IPS-18c (cell line): ENCODE results near the gene MAGEA11.
"Not testable (repeated sequence)": the region's sequence is repeated elsewhere in the genome, so short reads cannot be mapped to it uniquely, and the experiment has no call there.

Experiments
- H3K4me3 ChIP-seq: 2 replicates; pipeline ENCODE4 v1.7.0; 2013; ENCODE audit warnings: low read depth, mild to moderate bottlenecking, low read length, moderate library complexity; ENCODE audit not compliant: insufficient read depth
- H3K9me3 ChIP-seq: one replicate; pipeline ENCODE4 v1.6.1; 2013; ENCODE audit warnings: mild to moderate bottlenecking, low read length, moderate library complexity; ENCODE audit not compliant: control insufficient read depth, insufficient read depth

Gene MAGEA11

GRCh38 chrX:149760965-149761364 is 49.1 kb downstream of the MAGEA11 start:
- no peaks in the 10 kb centered on the region for H3K9me3 ChIP-seq

DNA sequence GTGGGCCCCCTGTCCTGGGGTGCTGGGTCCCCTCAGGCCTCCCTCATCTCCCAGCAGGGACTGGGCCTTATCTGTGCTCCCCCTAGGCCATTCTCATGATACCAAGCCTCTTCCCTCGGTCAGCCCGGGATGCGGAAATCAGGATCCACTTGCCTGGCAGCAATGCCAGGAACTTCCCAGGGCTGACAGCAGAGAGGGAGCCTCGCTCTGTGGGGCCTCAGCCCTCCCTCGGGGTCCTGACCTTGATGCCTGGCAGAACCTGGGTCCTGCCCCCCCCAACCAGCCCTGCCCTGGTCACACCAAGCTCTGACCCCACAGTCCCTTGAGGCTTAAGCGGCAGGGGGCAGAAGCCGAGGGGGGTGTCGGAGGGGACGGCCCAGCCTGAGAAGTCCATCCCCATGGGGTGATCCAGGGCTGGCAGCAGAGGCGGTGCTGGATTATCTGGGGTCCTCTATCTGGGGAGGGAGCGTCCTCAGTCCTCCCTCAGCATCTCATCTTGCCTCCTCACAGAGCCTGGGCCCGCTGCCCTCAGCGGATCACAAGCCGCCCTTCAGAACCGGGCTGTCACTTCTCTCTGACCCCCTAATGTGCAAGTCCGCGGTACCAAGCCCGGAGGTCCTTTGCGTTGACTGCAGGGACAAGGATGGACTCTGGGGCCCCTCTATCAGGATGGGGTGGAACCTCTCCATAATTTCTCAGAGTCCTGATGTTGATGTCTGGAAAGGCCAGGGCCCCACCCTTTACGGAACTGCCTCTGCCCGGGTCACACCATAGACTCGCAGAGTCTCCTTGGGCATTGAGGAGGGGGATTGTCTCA is 50.2 kb downstream of the MAGEA11 start:
- not testable (repeated sequence) for H3K4me3 ChIP-seq, H3K9me3 ChIP-seq

More at GRCh38 chrX:149760965-149761364, 49.1 kb downstream of the MAGEA11 start:
- no peak overlapping the region for H3K4me3 ChIP-seq

DNA sequence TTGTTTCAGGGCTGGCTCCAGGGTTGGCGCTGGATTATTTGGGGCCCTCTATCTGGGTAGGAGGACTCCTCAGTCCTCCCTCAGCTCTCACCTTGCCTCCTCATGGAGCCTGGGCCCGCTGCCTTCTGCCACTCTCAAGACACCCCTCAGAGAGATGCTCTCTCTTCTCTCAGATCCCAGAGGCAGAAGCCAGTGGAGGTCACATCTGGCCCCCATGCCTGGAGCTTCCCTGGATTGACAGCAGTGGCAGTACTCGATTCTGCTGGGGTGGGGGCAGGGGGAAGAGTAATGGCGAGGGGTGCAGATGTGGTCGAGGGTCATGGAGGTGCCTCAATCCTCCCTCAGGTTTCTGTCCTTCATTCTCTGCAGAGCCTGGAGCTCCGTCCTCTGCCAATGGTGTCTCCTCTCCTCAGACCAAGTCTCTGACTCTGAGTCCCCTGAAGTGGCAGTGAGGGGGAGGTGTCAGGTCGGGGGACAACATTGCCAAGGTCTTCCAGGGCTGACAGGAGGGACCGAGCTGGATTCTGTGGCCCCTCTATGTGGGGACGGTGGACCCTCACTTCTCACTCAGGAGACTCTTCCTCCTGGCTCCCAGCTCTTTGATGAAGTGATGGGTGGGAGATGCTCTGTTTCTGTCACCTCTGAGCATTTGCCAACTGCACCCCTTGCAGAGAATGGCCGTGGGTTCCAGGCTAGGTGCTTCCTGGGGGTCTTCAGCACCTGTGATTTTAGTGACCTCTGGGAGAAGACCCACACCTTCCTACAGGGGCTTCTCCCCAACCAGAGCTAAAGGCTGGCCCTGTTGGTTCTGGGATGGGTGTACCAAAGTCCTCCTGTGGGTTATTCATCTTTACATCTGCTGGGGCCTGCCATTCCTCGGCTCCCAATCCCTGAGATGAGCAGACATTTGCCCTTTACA is 51.1 kb downstream of the MAGEA11 start:
- Histone ChIP-seq H3K4me3 (no peak overlapping the region), H3K9me3 (no peaks in the 10 kb centered on the region)
